ENCODE data around the gene INTU.
"Not testable (repeated sequence)": the region's sequence is repeated elsewhere in the genome, so short reads cannot be mapped to it uniquely, and the experiment has no call there.

The INTU gene

DNA sequence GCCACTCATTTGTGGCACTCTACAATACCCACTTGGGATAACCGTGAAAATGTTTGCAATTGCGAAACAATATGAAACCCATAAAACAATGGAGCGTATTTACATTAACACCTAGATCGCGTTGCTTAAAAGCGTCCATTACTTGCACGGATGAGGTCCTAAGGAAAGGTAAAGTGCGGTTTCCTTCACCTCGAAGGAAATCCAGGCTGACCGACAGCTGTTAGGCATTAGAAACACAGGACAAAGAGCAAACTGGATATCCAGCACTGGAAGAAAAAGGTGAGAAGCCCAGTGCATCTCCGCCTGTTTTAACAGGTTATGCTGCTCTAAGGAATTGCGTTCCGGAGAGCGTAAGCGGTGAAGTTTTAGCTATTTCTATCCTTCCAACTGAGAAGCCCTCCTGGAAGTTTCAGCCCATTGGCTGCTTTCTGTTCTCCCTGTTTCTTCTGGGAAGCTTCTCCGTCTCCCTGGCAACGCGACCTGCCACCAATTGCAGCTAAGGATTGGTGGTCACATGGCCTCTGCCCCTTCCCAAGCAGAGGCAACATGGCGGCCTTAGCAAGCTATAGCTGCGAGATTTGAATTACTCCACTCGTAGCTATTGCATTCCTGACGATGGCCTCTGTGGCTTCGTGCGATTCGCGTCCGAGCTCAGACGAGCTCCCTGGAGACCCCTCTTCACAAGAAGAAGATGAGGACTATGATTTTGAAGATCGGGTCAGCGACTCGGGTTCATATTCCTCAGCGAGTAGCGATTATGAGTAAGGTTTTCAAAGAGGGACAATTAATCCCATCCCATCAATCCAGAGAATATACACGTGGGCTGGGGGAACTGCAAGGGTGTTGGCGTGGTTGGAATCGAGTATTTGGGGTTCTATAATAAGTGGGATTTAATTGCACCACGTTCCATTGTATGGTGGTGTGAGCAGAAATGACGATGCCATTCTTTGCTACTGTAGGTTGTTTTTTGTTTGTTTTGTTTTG is at the start of gene INTU:
Gene INTU, plus strand, starts transcription at position 538 of the 984 bp plus-strand sequence. Its CDS starts 78 bp downstream, at position 616.
- peak; percentile 81 to 84 for DNase-seq

DNA sequence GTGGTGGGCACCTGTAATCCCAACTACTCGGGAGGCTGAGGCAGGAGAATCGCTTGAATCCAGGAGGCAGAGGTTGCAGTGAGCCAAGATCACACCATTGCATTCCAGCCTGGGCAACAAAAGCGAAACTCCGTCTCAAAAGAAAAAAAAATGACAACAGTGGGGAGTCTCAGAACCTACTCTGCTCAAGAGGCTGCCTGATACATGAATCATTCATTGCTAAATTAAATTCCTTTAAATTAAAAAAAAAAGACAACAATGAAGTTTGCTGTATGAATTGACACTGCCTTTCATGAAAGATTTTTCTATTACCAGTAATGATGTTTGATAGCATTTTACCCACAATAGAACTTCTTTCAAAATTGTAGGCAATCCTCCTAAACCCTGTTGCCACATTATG is 46.3 kb upstream of the INTU start:
- DNase-seq: not testable (repeated sequence)

DNA sequence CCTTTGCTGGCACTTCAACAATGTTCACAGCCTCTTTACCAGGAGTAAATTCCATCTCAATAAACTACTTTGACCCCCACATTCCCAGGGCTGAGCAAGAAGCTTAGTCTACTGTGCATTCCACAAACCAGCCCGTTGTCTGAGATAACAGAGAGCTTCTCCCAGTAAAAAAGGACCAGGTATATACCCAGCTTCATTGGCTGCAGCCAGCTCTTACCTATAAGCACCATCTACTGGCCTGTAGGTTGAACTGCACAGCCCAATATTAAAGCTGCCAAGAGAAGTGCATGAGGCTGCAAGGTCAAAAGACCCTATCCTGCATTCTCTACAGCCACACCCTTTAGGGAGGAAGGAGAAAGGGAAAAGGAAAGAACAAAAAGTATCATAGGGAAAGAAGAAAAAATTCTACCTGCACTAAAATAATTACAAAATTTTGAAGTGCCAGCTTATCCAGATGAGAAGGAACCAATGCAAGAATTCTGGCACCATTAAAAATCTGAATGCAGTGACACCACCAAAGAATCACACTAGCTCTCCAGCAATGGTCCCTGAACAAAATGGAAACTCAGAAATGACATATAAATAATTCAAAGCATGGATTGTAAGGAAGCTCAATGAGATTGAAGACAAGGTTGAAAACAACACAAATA is 45.7 kb upstream of the INTU start:
- peak; percentile 11 to 17 for DNase-seq

DNA sequence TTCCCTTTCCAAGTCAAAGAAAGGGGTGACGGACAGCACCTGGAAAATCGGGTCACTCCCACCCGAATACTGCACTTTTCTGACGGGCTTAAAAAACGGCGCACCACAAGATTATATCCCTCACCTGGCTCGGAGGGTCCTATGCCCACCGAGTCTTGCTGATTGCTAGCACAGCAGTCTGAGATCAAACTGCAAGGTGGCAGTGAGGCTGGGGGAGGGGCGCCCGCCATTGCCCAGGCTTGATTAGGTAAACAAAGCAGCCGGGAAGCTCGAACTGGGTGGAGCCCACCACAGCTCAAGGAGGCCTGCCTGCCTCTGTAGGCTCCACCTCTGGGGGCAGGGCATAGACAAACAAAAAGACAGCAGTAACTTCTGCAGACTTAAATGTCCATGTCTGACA is 43.6 kb upstream of the INTU start:
- DNase-seq: not testable (repeated sequence)

DNA sequence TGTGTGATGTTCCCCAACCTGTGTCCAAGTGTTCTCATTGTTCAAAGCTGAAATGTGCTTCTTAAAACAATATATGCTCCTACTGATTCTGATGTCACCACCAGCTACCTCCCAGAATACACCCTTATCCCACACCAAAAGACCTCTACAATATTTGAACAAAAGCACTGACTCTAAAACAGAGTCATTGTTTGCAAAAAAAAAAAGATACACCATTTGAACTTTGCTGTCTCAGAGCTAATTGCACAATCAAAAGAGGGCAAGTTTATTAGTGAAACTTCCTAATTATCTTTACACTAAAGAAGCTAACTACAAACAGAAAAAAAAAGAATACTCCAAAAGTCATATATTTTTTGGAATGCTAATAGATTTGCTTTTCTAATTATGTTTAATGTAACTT is 34.1 kb upstream of the INTU start:
- DNase-seq: no peak

DNA sequence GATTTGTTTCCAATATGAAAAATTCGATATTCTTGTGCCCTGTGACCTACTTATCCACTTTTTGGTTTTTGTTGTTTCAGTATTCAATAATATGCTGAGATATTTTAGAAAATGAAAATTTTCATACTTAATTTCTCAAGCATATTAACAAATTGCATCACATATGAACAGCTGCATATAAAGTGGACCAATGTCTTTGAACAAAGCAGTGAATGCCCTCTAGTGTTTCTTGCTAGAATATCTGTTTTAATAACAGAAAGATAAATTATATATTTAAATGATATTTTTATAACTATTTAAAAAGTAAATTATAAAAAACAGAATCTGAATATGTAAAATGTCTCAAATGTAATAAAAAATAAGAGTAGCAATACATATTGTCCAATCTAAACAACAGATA is 31.7 kb upstream of the INTU start:
- DNase-seq: no peak

DNA sequence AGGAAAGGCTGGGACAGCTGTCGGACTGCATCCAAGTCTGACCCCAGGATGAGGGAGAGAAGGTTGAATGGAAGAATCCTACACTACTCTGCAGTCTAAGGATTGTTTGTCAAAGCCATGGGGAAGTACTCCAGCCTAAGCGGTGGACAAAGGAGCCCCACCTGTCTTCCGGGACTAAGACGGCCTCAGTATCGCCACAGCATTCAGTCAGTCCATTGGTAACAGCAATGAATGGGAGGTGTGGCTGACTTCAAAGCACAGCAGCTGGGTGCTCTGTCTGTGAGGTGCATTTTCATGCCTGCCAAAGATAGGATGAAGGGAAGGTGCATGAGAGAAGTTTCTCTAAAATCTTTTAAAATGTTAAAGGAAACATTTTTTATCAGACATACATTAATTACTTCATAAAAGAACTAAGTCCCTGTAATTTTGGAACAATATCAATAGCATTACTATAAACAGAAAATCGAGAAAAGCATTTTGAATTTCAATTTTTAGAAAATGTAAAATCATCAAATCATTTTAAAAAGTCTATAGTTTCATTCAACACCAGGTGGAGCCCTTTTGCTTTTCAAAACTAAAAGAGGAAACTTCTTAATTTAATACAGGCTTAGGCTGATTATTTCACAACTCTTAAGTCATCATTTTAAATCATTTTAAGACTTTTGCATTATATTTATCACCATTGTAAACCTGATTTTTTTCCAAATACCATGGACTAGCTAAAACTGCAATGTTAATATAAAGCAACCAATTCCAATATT is 27.6 kb upstream of the INTU start:
- DNase-seq: peak; percentile 8 to 24

DNA sequence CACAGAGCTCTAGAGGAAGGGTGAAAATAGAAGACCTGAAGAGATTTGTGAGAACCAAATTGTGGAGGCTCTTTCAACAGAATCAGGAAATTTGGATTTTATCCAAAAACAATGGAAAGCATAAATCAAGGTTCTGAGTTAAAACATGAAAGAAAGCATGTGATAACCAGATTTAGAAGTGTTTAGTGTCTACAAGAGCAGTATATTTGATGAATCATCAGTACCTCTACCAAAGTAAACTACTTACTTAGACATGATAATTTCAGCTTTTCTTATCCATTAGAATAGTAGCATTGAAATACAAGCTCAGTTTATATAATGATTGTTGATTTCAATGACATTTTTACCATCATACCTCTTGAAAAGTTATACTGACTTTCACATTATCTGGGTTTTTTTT is 25.9 kb upstream of the INTU start:
- DNase-seq: no peak

DNA sequence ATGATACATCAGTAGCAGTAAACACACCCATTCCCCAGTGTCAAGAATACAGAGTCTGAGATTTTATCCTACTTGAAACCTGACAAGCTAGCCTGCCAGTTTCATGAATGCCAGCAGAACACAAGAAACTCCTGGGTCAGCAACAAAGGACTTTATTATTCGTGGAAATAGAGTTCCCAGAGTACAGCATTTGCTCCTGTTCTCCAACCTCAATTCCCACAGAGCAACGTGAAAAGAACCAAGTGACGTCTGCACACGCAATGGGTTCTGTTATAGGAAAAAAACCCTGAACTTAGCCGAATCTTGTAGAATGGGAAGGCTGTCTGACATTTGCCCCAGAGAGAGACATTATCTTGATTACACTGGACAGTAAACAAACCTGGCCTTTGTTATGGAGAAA is 23.3 kb upstream of the INTU start:
- no peak for DNase-seq

DNA sequence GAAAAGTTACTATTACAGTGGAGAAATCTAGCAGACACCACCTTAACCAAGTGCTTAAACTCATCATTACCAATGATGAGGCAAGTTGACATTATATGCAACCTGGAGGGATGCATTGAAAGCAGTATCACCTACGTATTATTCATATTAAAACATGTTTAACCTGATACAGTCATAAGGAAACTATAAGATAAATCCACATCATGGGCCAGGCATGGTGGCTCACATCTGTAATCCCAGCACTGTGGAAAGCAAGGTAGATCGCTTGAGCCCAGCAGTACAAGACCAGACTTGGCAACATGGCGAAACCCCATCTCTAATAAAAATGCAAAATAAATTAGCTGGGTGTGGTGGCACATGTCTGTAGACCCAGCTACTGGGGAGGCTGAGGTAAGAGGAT is 22.3 kb upstream of the INTU start:
- no peak for DNase-seq

DNA sequence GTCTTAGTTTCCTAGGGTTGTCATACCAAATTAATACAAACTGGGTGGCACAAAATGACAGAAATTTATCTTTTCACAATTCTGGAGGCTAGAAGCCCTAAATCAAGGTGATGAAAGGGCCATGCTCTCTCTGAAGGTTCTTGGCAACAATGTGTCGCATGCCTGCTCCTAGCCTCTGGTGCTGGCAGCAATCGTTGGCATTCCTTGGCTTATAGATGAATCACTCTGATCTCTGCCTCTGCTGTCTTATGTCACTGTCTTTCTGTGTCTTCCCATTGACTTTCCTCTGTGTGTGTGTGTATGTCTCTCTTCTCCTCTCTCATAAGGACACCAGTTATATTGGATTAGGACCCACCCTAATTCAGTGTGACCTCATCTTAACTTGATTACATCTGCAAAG is 15.9 kb upstream of the INTU start:
- no peak for DNase-seq

DNA sequence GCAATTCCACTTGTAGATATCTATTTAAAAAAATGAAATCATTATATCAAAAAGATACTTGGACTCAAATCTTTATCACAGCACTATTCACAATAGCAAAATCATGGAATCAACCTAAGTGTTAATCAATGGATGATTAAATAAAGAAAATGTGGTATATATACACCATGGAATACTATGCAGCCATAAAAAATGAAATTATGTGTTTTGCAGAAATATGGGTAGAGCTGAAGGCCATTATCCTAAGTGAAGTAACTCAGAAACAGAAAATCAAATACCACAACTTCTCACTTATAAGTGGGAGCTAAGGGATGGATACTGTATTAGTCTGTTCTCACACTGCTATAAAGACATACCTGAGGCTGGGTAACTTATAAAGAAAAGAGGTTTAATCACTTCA is 14.3 kb upstream of the INTU start:
- no peak for DNase-seq

DNA sequence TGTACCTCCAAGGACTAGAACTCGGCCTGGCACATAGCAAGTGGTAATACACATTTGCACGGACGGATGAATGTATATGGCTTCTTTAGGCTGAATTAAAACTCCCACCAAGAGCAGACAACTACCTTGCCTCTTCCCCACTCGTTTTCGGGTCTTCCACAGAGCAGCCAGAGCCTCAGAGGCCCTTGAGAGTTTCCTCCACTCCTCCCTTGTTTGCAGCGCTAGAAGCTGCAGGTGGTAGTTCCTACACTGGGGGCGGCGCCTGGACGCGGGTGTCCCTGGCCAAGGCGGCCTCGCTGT is 10.2 kb upstream of the INTU start:
- no peak for DNase-seq

DNA sequence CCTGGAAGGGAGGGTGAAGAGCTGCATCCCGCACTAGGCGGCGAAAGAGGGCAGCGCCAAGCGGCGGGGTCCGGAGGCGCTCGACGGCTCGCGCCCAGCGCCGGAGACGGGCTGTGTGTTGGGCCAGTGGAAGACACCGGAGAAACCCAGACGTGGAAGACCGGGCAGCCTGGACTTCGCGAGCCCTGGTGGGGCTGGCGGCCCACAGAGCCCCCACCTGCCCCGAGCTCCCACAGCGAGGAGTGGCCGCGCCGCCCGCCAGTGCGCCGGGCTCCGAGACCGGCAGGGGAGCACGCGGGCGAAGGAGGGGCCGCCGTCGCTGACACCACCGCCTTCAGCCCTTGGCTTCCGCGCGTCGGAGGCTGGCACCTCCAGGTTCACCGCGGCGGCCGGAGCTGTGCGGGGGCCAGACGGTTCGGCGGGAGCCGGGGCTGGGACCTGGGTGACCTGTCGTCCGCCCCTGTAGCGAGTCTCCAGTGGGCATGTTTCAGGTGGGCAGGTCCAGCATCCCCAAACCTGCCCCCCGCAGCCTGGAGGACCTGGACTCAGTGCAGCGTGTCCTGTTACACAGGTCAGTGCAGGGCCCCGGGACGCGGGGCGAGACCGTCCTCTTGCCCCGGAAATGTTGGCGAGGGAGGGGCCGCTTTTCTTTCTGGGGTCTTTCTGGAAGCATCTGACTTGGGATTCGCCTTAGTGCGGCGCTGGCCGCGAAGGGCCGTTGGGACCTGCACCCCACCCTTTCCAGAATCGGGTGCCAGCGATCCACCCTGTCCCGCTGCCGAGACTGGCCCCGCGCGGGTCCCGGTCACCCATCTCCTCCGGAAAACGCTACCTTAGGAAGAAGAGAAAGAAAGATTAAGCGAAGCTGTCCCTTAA is 9.6 kb upstream of the INTU start:
- DNase-seq: peak; percentile 60 to 74

DNA sequence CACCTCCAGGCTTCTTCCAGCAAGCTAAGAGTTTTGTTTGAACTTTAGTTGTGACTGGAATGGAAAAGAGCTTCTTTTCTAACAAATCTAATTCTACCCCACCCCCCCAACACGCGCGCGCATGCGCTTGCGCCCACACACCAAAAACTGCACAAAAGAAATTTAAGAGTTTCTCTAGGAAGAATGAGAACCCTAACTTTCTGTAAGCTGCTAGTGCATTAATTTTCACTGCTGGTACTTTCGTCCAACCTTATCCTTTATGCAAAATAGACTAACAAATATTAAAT is 9.0 kb upstream of the INTU start:
- DNase-seq: no peak

DNA sequence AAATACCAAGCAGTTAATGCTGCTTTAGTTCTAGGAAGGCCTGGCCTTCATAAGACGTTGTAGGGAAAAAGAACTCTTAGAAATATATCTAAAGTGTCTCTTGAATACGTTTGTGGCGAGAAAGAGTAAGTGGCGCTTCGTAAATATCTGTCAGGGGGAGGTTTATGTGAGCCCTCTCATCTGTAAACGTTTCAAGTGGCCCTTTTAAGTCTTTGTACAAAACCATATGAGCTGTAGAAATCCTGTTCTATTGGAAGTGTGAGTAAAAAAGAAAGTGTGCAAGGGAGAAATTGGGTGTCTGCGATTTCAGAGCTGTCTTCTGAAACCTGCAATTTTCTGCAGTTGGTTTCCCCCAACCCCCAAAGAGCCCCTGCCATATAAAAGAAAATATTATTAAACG is 8.6 kb upstream of the INTU start:
- DNase-seq: no peak

DNA sequence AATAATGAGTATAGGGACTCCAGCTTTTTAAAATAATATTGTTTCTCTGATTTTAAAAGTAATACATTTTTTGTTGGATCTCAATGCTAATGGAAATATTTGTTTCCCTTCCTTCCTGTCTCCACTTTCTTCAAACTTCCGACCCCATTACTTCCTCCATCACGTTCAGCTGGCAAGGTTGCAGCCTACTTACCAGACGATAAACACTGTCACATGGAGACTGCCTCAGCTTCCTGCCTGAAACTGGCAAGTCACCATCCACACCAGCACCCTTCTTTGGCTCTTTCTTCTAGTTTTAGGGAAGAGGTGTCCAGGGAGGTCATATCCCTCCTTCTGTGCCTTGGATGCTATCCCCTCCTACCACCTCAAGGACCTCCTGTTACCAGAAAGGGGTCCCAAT is 3.4 kb upstream of the INTU start:
- no peak for DNase-seq

DNA sequence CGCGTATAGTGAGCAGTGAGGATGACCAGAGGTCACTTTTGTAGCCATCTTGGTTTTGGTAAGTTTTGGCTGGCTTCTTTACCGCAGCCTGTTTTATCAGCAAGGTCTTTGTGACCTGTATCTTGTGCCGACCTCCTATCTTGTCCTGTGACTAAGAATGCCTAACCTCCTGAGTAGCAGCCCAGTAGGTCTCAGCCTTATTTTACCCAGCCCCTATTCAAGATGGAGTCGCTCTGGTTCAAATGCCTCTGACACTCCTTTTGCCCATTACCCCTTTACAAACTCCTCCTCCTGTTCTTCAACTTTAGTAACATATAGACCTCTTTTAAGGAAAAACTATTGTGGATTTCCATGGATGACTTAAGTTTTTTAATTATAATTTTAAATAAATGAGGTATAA is 2.6 kb upstream of the INTU start:
- no peak for DNase-seq

DNA sequence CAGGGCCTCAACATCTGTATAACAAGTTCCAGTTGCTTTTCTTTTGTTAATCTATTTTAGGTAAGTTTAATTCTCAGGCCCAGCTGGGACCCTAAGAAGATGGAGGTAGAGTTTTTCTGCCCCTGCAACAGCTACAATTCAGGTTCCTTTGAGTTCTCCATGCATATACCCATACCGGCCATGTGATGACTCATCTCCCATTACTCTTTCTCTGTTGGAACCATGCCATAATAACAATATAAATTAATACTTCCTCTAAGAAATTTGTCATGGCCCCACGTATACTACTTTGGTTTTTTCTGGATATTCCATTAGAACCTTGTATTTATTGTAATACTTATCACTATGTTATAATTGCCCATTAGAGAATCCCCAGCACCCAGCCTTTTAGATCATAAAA is 1.3 kb upstream of the INTU start:
- DNase-seq: no peak

DNA sequence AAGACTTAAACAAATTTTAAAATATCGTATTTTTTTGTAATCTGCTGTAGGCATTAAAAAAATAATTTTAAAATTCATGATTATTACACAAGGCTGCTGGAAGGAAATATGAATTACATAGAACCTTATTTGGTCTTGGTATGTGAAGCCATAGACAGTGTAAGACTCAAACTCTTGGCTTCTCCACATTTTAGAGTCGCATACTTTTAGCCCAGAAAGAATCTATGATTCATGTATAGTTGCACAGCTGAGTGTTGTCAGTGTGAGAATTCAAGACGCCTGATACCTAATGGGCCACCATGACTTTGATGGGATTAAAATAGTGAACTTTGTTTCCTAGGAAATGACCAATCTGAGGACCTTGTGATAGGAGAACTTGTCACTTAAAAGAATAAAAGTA is 1.4 kb downstream of the INTU start:
- no peak for DNase-seq

DNA sequence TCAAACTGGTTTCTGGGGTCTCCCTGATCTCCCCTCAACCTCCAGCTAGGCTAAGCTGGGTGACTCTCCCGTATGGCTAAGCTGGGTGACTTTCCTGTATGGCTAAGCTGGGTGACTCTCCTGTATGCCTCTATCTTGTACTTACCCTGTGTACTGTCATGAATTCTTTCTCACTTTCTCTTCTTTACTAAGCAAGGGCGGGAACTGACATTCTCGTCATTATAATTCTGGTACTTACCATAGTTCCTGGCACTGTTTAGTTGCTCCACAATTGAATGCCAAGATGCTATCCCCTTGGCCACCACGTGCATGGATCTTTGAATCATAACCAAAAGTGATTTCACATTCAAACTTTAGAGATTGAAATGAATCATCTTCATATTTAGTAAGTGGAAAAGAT is 8.8 kb downstream of the INTU start:
- no peak for DNase-seq

DNA sequence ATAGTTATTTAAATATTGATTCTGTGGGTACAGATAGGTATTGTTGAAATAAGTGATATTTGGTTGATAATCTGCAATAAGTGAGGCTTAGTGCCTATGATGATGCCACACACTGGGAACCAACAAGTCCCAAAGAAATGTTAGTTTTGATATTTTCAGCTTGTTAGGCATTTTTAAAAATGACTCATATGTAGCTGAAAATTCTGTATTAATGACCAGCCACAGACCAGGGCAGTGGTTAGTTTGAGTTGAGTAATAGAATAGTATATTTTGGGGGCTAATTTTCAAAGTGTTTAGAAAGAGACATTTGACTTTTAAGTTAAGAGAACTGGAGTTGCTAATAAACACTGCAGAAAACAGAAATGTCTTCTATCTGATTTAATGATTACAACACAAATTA is 9.4 kb downstream of the INTU start:
- DNase-seq: no peak

DNA sequence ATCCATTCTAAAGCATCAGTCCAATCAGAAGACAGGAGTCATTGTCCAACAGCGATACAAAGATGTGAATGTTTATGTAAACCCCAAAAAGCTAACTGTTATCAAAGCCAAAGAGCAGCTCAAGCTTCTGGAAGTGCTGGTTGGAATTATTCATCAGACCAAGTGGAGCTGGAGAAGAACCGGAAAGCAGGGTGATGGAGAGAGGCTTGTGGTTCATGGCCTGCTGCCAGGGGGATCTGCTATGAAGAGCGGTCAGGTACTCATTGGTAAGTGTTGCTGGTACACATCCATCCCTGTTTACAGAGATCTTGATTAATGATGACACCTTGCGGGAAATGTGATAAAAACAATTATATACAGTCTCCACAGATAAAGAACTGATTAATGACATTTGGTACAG is 11.0 kb downstream of the INTU start:
- DNase-seq: no peak
